ENCODE results near the gene SNRPB2. TPM values are rescaled to one million over a fixed set of nuclear protein-coding genes. Genes with fewer than 3 reads are reported as not detected.

SNRPB2 gene
- polyA plus RNA-seq, 10 donors = 64.3 to 84.2 (median 74.3) TPM

GRCh38 chr20:16781496-16781895 is 51.7 kb downstream of the SNRPB2 start:
- DNase-seq = no peak

GRCh38 chr20:16785226-16785625 is 55.4 kb downstream of the SNRPB2 start:
- DNase-seq = no peak

Other genes with a start within 250 kb of the SNRPB2 start
- gene KIF16B, start 156.6 kb upstream of the SNRPB2 start, polyA plus RNA-seq (ENCODE audit: insufficient read length in 10 of 10) = 10 to 100 TPM; 13.1 to 35.8 (median 18.4) TPM
- gene OTOR, start 18.3 kb downstream of the SNRPB2 start, polyA plus RNA-seq (ENCODE audit: insufficient read length in 10 of 10) = under 1 TPM in 4 of 10 donors, not detected in 6; 0.10 to 0.27 (median 0.19) TPM